ENCODE measurements around the gene NPC2.

The NPC2 gene

DNA sequence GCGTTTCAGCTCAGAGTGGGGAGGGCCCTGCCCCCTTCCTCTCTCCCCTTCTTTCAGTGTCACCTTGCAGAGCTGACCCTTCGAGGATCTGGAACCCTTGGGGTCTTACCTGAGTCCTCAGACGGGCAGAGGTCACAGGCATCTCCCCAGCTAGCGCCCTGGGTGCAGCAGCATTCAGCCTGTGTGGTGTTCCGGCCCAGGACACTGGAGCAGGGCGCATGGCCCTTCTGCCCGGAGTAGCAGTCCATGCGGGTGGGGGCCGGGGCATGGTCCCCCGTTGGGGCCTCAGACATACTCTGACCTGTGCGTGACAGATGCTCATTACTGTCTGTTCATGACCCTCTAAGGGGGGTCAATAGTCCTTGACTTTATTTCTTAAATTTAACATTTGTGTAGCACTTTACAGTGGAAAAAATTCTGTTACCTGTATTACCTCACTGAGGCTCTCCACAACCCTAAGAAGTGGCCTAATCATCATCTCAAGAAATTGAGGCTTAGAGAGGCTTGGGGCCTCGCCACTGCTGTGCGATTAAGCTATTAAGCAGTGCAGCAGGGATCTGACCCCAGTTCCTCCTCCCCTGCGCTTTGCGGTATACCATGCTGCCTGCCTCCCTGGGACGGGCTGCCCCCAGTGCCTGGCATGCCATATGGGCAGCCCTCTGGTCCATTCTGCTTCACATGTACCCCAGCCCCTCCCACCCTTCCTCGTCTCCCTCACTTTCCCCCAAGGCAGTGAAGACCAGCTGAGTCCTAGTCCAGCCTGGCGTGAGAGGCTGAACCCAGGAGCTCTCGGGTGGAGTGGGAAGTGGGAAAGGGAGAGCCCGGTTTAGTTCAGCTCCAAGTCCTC is 12.0 kb upstream of the NPC2 start (continued):
- TF ChIP-seq, protein P1, sequence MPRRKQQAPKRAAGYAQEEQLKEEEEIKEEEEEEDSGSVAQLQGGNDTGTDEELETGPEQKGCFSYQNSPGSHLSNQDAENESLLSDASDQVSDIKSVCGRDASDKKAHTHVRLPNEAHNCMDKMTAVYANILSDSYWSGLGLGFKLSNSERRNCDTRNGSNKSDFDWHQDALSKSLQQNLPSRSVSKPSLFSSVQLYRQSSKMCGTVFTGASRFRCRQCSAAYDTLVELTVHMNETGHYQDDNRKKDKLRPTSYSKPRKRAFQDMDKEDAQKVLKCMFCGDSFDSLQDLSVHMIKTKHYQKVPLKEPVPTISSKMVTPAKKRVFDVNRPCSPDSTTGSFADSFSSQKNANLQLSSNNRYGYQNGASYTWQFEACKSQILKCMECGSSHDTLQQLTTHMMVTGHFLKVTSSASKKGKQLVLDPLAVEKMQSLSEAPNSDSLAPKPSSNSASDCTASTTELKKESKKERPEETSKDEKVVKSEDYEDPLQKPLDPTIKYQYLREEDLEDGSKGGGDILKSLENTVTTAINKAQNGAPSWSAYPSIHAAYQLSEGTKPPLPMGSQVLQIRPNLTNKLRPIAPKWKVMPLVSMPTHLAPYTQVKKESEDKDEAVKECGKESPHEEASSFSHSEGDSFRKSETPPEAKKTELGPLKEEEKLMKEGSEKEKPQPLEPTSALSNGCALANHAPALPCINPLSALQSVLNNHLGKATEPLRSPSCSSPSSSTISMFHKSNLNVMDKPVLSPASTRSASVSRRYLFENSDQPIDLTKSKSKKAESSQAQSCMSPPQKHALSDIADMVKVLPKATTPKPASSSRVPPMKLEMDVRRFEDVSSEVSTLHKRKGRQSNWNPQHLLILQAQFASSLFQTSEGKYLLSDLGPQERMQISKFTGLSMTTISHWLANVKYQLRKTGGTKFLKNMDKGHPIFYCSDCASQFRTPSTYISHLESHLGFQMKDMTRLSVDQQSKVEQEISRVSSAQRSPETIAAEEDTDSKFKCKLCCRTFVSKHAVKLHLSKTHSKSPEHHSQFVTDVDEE (CRISPR knock-in tag; IDR thresholded peaks at IDR 0.05), result no peak
- TF ChIP-seq, protein P2, sequence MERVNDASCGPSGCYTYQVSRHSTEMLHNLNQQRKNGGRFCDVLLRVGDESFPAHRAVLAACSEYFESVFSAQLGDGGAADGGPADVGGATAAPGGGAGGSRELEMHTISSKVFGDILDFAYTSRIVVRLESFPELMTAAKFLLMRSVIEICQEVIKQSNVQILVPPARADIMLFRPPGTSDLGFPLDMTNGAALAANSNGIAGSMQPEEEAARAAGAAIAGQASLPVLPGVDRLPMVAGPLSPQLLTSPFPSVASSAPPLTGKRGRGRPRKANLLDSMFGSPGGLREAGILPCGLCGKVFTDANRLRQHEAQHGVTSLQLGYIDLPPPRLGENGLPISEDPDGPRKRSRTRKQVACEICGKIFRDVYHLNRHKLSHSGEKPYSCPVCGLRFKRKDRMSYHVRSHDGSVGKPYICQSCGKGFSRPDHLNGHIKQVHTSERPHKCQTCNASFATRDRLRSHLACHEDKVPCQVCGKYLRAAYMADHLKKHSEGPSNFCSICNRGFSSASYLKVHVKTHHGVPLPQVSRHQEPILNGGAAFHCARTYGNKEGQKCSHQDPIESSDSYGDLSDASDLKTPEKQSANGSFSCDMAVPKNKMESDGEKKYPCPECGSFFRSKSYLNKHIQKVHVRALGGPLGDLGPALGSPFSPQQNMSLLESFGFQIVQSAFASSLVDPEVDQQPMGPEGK (CRISPR knock-in tag; IDR thresholded peaks at IDR 0.05; ENCODE audit: borderline replicate concordance), result no peak
- TF ChIP-seq, protein P3, sequence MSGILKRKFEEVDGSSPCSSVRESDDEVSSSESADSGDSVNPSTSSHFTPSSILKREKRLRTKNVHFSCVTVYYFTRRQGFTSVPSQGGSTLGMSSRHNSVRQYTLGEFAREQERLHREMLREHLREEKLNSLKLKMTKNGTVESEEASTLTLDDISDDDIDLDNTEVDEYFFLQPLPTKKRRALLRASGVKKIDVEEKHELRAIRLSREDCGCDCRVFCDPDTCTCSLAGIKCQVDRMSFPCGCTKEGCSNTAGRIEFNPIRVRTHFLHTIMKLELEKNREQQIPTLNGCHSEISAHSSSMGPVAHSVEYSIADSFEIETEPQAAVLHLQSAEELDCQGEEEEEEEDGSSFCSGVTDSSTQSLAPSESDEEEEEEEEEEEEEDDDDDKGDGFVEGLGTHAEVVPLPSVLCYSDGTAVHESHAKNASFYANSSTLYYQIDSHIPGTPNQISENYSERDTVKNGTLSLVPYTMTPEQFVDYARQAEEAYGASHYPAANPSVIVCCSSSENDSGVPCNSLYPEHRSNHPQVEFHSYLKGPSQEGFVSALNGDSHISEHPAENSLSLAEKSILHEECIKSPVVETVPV (CRISPR knock-in tag; IDR thresholded peaks at IDR 0.05), result no peak
- TF ChIP-seq SNAI2 (CRISPR knock-in tag; IDR thresholded peaks at IDR 0.05), result no peak
- TF ChIP-seq CSDC2 (CRISPR knock-in tag; IDR thresholded peaks at IDR 0.05), result no peak
- no peak for TF ChIP-seq ZFP30 (CRISPR knock-in tag; IDR thresholded peaks at IDR 0.05)

DNA sequence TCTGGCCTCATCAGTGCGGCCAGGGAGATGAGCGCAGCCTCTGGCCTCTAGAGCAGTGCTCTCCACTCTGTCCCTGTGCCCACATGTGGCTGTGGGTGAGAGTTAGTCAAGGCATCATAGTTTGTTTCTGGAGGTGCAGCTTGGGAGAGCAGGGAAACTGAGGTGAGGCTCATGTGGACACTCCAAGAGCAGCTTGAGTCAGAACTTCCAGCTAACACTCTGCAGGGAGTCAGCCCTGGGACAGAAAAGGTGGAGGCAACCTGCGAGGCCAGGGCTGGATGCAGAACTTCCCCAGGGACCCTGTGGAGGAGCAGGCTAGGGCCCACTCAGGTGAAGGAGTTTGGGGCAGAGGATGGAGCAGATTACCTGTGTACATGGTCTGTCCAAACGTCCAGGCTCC is 11.3 kb upstream of the NPC2 start:
- no peak for ATAC-seq
- no peak for TF ChIP-seq BACH2 (CRISPR knock-in tag; IDR thresholded peaks at IDR 0.05; ENCODE audit: borderline replicate concordance)
- TF ChIP-seq ARNTL (CRISPR knock-in tag; IDR thresholded peaks at IDR 0.05; ENCODE audit: borderline replicate concordance, low read depth), result no peak
- TF ChIP-seq GLIS3 (CRISPR knock-in tag; IDR thresholded peaks at IDR 0.05), result no peak
- no peak for TF ChIP-seq ZC3H10 (CRISPR knock-in tag; IDR thresholded peaks at IDR 0.05)
- no peak for TF ChIP-seq OSR1 (CRISPR knock-in tag; IDR thresholded peaks at IDR 0.05)
- no peak for TF ChIP-seq ZFP3 (CRISPR knock-in tag; IDR thresholded peaks at IDR 0.05)
- no peak for TF ChIP-seq TOX (CRISPR knock-in tag; IDR thresholded peaks at IDR 0.05; ENCODE audit: borderline replicate concordance)
- TF ChIP-seq ZFP30 (CRISPR knock-in tag; IDR thresholded peaks at IDR 0.05), result no peak
- TF ChIP-seq ESRRG (CRISPR knock-in tag; IDR thresholded peaks at IDR 0.05), result no peak
- no peak for TF ChIP-seq PPARA (CRISPR knock-in tag; IDR thresholded peaks at IDR 0.05; ENCODE audit: borderline replicate concordance)
- TF ChIP-seq TCF4 (CRISPR knock-in tag; IDR thresholded peaks at IDR 0.05; ENCODE audit: borderline replicate concordance), result no peak

DNA sequence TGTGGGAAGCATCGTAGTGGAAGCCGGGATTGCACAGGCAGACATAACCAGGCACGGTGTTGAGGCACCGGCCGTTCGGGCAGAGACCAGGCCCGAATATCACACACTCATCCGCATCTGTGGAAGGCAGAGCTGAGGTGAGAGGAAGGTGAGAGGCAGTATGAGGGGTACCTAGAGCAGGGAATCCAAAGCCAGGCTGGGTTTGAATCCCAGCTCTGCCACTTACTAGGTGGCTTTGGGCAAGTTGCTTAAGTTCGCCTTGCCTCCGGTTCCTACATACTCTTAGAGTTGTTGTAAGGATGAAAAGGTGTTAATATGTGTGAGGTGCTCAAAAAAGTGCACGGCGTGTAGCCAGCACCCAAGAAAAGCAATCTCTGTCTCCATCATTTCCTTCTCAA is 10.8 kb upstream of the NPC2 start:
- ATAC-seq, result no peak
- TF ChIP-seq PPARA (CRISPR knock-in tag; IDR thresholded peaks at IDR 0.05; ENCODE audit: borderline replicate concordance), result no peak
- no peak for TF ChIP-seq ISL1 (CRISPR knock-in tag; IDR thresholded peaks at IDR 0.05)
- no peak for TF ChIP-seq TOX (CRISPR knock-in tag; IDR thresholded peaks at IDR 0.05; ENCODE audit: borderline replicate concordance)
- no peak for TF ChIP-seq GLIS3 (CRISPR knock-in tag; IDR thresholded peaks at IDR 0.05)
- no peak for TF ChIP-seq ZNF70 (CRISPR knock-in tag; IDR thresholded peaks at IDR 0.05)
- TF ChIP-seq ZC3H10 (CRISPR knock-in tag; IDR thresholded peaks at IDR 0.05), result no peak
- TF ChIP-seq, protein P1 (CRISPR knock-in tag; IDR thresholded peaks at IDR 0.05), result no peak
- TF ChIP-seq ZFP30 (CRISPR knock-in tag; IDR thresholded peaks at IDR 0.05), result no peak
- TF ChIP-seq, protein P4, sequence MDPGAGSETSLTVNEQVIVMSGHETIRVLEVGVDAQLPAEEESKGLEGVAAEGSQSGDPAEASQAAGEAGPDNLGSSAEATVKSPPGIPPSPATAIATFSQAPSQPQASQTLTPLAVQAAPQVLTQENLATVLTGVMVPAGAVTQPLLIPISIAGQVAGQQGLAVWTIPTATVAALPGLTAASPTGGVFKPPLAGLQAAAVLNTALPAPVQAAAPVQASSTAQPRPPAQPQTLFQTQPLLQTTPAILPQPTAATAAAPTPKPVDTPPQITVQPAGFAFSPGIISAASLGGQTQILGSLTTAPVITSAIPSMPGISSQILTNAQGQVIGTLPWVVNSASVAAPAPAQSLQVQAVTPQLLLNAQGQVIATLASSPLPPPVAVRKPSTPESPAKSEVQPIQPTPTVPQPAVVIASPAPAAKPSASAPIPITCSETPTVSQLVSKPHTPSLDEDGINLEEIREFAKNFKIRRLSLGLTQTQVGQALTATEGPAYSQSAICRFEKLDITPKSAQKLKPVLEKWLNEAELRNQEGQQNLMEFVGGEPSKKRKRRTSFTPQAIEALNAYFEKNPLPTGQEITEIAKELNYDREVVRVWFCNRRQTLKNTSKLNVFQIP (CRISPR knock-in tag; IDR thresholded peaks at IDR 0.05; ENCODE audit: borderline replicate concordance, low read depth), result no peak
- TF ChIP-seq BACH2 (CRISPR knock-in tag; IDR thresholded peaks at IDR 0.05; ENCODE audit: borderline replicate concordance), result no peak
- no peak for TF ChIP-seq ARNTL (CRISPR knock-in tag; IDR thresholded peaks at IDR 0.05; ENCODE audit: borderline replicate concordance, low read depth)
- TF ChIP-seq, protein P5, sequence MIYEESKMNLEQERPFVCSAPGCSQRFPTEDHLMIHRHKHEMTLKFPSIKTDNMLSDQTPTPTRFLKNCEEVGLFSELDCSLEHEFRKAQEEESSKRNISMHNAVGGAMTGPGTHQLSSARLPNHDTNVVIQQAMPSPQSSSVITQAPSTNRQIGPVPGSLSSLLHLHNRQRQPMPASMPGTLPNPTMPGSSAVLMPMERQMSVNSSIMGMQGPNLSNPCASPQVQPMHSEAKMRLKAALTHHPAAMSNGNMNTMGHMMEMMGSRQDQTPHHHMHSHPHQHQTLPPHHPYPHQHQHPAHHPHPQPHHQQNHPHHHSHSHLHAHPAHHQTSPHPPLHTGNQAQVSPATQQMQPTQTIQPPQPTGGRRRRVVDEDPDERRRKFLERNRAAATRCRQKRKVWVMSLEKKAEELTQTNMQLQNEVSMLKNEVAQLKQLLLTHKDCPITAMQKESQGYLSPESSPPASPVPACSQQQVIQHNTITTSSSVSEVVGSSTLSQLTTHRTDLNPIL (CRISPR knock-in tag; IDR thresholded peaks at IDR 0.05; ENCODE audit: low read depth), result no peak
- TF ChIP-seq, protein P2 (CRISPR knock-in tag; IDR thresholded peaks at IDR 0.05; ENCODE audit: borderline replicate concordance), result no peak
- no peak for TF ChIP-seq CSDC2 (CRISPR knock-in tag; IDR thresholded peaks at IDR 0.05)
- TF ChIP-seq TCF4 (CRISPR knock-in tag; IDR thresholded peaks at IDR 0.05; ENCODE audit: borderline replicate concordance), result no peak
- no peak for TF ChIP-seq ZFP3 (CRISPR knock-in tag; IDR thresholded peaks at IDR 0.05)

Measured in SK-N-SH treated with all-trans-retinoic acid at 6 μM for 48 hours (cell line).